Stromal cell of bone marrow (primary cell): ENCODE results near the gene PSMC6.
"Not testable (repeated sequence)": the region's sequence is repeated elsewhere in the genome, so short reads cannot be mapped to it uniquely, and the experiment has no call there.

Experiments used
- DNase-seq: peaks from one replicate; pipeline ENCODE4 v3.0.0-alpha.2; 2012; ENCODE audit warnings: low read depth

The PSMC6 gene

GRCh38 chr14:52723514-52724359 is 16.7 kb downstream of the PSMC6 start:
- no peak for DNase-seq

GRCh38 chr14:52724360-52724644 is 17.3 kb downstream of the PSMC6 start:
- DNase-seq: no peak

GRCh38 chr14:52727509-52727908 is 20.5 kb downstream of the PSMC6 start:
- not testable (repeated sequence) for DNase-seq

- not testable (repeated sequence) for DNase-seq
Observed at GRCh38 chr14:52729035-52729434, 22.0 kb downstream of the PSMC6 start.

GRCh38 chr14:52729585-52729924 is 22.6 kb downstream of the PSMC6 start:
- no peak for DNase-seq

- DNase-seq: peak; percentile 96
Observed at GRCh38 chr14:52729925-52730708, 23.1 kb downstream of the PSMC6 start, which contains the start of gene STYX. Gene STYX, plus strand, starts transcription at chr14:52730166. Its CDS starts 309 bp downstream, at chr14:52730475.

- no peak for DNase-seq
Observed at GRCh38 chr14:52730709-52731111, 23.7 kb downstream of the PSMC6 start.

GRCh38 chr14:52733824-52734223 is 26.8 kb downstream of the PSMC6 start:
- DNase-seq: no peak

GRCh38 chr14:52735921-52736489 is 29.0 kb downstream of the PSMC6 start:
- DNase-seq: no peak

- DNase-seq: no peak
Observed at GRCh38 chr14:52738409-52738808, 31.4 kb downstream of the PSMC6 start.

GRCh38 chr14:52740751-52741150 is 33.8 kb downstream of the PSMC6 start:
- DNase-seq: no peak

- DNase-seq: no peak
Observed at GRCh38 chr14:52741865-52742264, 34.9 kb downstream of the PSMC6 start.

- DNase-seq: no peak
Observed at GRCh38 chr14:52748647-52749292, 41.8 kb downstream of the PSMC6 start.

- no peak for DNase-seq
Observed at GRCh38 chr14:52755607-52756316, 48.8 kb downstream of the PSMC6 start.

GRCh38 chr14:52759145-52759544 is 52.1 kb downstream of the PSMC6 start:
- DNase-seq: no peak

GRCh38 chr14:52762923-52763322 is 55.9 kb downstream of the PSMC6 start:
- DNase-seq: not testable (repeated sequence)

GRCh38 chr14:52767058-52767833 is 60.2 kb downstream of the PSMC6 start:
- no peak for DNase-seq

- no peak for DNase-seq
Observed at GRCh38 chr14:52769887-52770286, 62.9 kb downstream of the PSMC6 start.

- no peak for DNase-seq
Observed at GRCh38 chr14:52776816-52777215, 69.8 kb downstream of the PSMC6 start.
